Occipital lobe (tissue), 2 donors: ENCODE measurements around the gene METTL9. TPM values are rescaled to one million over a fixed set of nuclear protein-coding genes. Genes with fewer than 3 reads are reported as not detected.

ENCODE experiments used
- small RNA-seq: library from RNA; depleted of rRNA; stranded (forward); fragments of <200 nt; gene quantifications from one replicate; pipeline ENCODE3, GENCODE V24; 2014
- total RNA-seq: library from RNA; depleted of rRNA; stranded (reverse); fragments of >200 nt; gene quantifications from one replicate; pipeline ENCODE4 v1.2.3, GENCODE V29; 2014

METTL9 gene
- total RNA-seq, 1 donor from 2014 or later, result 215 TPM

Small RNA genes within 50 kb of the gene (small RNA-seq; reads per million reads assigned to genes)
- gene RF00478 (not detected), gene RNU6-1005P (not detected), gene RNU6-196P (not detected)

Other genes with a start within 250 kb of the METTL9 start
- 3.1 TPM for gene IGSF6, start 53.0 kb downstream of the METTL9 start, total RNA-seq
- 1.1 TPM for gene OTOA, start 64.4 kb downstream of the METTL9 start, total RNA-seq